Right cardiac atrium (tissue), 5 donors: ENCODE results near the gene FGFR2. TPM values are rescaled to one million over a fixed set of nuclear protein-coding genes. Genes with fewer than 3 reads are reported as not detected.

Source experiments
- ATAC-seq, 2 donors: fragments of 200-7000 bp; cut with Tn5 transposase; one replicate each; pipeline versions ENCODE4 v1.8.0 to v1.9.1; 2020; ENCODE audit warnings: moderate library complexity in 2 of 2, mild to moderate bottlenecking in 1 of 2
- DNase-seq, 3 donors: peaks; one replicate each; pipeline ENCODE4 v3.0.0-alpha.2; 2020
- H3K27ac ChIP-seq: one replicate; pipeline ENCODE4 v1.5.1; 2013; ENCODE audit warnings: mild to moderate bottlenecking, low read length, control low read depth, moderate library complexity
- H3K27me3 ChIP-seq: one replicate; pipeline ENCODE4 v1.6.1; 2013; ENCODE audit not compliant: control insufficient read depth, insufficient read depth
- H3K4me1 ChIP-seq: one replicate; pipeline ENCODE4 v1.6.1; 2013; ENCODE audit warnings: low read length; ENCODE audit not compliant: control insufficient read depth, insufficient read depth
- H3K4me3 ChIP-seq: one replicate; pipeline ENCODE4 v1.5.1; 2013; ENCODE audit warnings: low read length, control low read depth
- H3K9me3 ChIP-seq: one replicate; pipeline ENCODE4 v1.6.1; 2013; ENCODE audit warnings: low read length; ENCODE audit not compliant: control insufficient read depth
- WGBS: extraction: QIAGEN DNeasy Blood & Tissue Kit; methylation state at CpG from one replicate; pipeline ENCODE4 v1.1.7; 2013; 5-methylcytosine and 5-hydroxymethylcytosine counted together
- intact Hi-C, 4 donors: fragments of 100-400 bp; cut with DNase I; formaldehyde crosslinking; loops; one replicate each; pipeline versions ENCODE4 v1.11.0 to v1.14.0; 2022 to 2023
- polyA plus RNA-seq: library from polyadenylated mRNA; stranded (reverse); fragments of 200-250 nt; gene quantifications from one replicate; pipeline ENCODE4 v1.2.3, GENCODE V29; 2013
- total RNA-seq, 4 donors: library from RNA; stranded (reverse); fragmentation: NEBNext Ultra II Directional; extraction: Animal tissue kit (Norgen Biotek cat#: 25700); gene quantifications; one replicate each; pipeline ENCODE4 v1.2.1, GENCODE V29; 2021
- donor health status: healthy with polysubstance abuse.
- donor health status: DM: no; HTN: yes; CAD: no.
- donor health status: DM: no; HTN: no; CAD: no.
- donor health status: DM: no; HTN: yes; CAD: no; lungs with severe emphysema.
- donor health status: DM: yes; HTN: yes; CAD: no.

FGFR2 gene
- total and polyA plus RNA-seq, 5 donors, result 4.0 to 20.4 (median 5.8) TPM

GRCh38 chr10:121610798-121611323 is 12.6 kb upstream of the FGFR2 start:
- intact Hi-C loops, result loop anchor here in 3 of 4 donors (5.0 to 10.0 kb wide), 3 partner anchors 121 to 664 kb away; no protein-coding TSS in a partner anchor
- no peak for ATAC-seq
- Histone ChIP-seq H3K9me3 (no peaks in the 10 kb centered on the region), H3K4me3 (no peak overlapping the region), H3K27ac (no peak overlapping the region), H3K27me3 (no peaks in the 10 kb centered on the region), H3K4me1 (no peaks in the 10 kb centered on the region)
- DNase-seq, result no peak
- WGBS, result 82% methylated on average over 7 of the region's 7 CpGs

GRCh38 chr10:121609426-121610380 is 11.5 kb upstream of the FGFR2 start:
- WGBS, result 85% methylated on average over 17 of the region's 17 CpGs
- ATAC-seq (no peak), DNase-seq (no peak)
- Histone ChIP-seq H3K4me3 (no peak overlapping the region), H3K4me1 (no peaks in the 10 kb centered on the region), H3K27me3 (no peaks in the 10 kb centered on the region), H3K27ac (no peak overlapping the region), H3K9me3 (no peaks in the 10 kb centered on the region)
- intact Hi-C loops, result loop anchor here (5.0 to 10.0 kb wide), 4 partner anchors 123 to 662 kb away; no protein-coding TSS in a partner anchor

GRCh38 chr10:121608469-121609190 is 10.4 kb upstream of the FGFR2 start:
- Histone ChIP-seq H3K9me3 (no peaks in the 10 kb centered on the region), H3K27me3 (no peaks in the 10 kb centered on the region), H3K27ac (no peak overlapping the region), H3K4me3 (peak overlapping the region; percentile 34), H3K4me1 (no peaks in the 10 kb centered on the region)
- intact Hi-C loops, result loop anchor here in 3 of 4 donors (5.0 to 10.0 kb wide), 3 partner anchors 126 to 661 kb away; no protein-coding TSS in a partner anchor
- ATAC-seq (peak; percentile 92 to 95), DNase-seq (peak; percentile 55 to 83 (median 79))
- WGBS, result 10% methylated on average over 58 of the region's 59 CpGs

GRCh38 chr10:121607310-121608055 is 9.2 kb upstream of the FGFR2 start:
- ATAC-seq (no peak), DNase-seq (no peak)
- intact Hi-C loops, result loop anchor here in 3 of 4 donors (5.0 to 10.0 kb wide), 3 partner anchors 127 to 660 kb away; no protein-coding TSS in a partner anchor
- Histone ChIP-seq H3K27me3 (no peaks in the 10 kb centered on the region), H3K4me3 (no peak overlapping the region), H3K27ac (no peak overlapping the region), H3K9me3 (no peaks in the 10 kb centered on the region), H3K4me1 (no peaks in the 10 kb centered on the region)
- 90% methylated on average over 11 of the region's 11 CpGs for whole genome bisulfite sequencing

GRCh38 chr10:121605708-121606107 is 7.5 kb upstream of the FGFR2 start:
- ATAC-seq, result no peak
- Histone ChIP-seq H3K4me1 (no peaks in the 10 kb centered on the region), H3K27ac (no peak overlapping the region), H3K9me3 (no peaks in the 10 kb centered on the region), H3K4me3 (no peak overlapping the region), H3K27me3 (no peaks in the 10 kb centered on the region)
- intact Hi-C loops, result loop anchor here in 3 of 4 donors (5.0 to 10.0 kb wide), 3 partner anchors 129 to 658 kb away; no protein-coding TSS in a partner anchor
- no peak for DNase-seq

GRCh38 chr10:121601458-121601857 is 3.2 kb upstream of the FGFR2 start:
- Histone ChIP-seq H3K4me1 (peaks cover 3% of the 10 kb centered on the region), H3K27me3 (no peaks in the 10 kb centered on the region), H3K4me3 (no peak overlapping the region), H3K9me3 (no peaks in the 10 kb centered on the region), H3K27ac (no peak overlapping the region)
- WGBS, result 89% methylated on average over 11 of the region's 11 CpGs
- DNase-seq, result no peak
- no peak for ATAC-seq
- intact Hi-C loops, result loop anchor here in 2 of 4 donors (10.0 kb wide), 2 partner anchors 133 to 527 kb away; no protein-coding TSS in a partner anchor

- peaks cover 3% of the 10 kb centered on the region for H3K4me1 ChIP-seq
- no peak overlapping the region for H3K4me3 ChIP-seq
- no peak for DNase-seq
- ATAC-seq, result no peak
- H3K27ac ChIP-seq, result no peak overlapping the region
- WGBS, result 61% methylated on average over 9 of the region's 9 CpGs
- intact Hi-C loops, result loop anchor here in 2 of 4 donors (10.0 kb wide), 2 partner anchors 134 to 526 kb away; no protein-coding TSS in a partner anchor
- H3K27me3 ChIP-seq, result no peaks in the 10 kb centered on the region
- H3K9me3 ChIP-seq, result no peaks in the 10 kb centered on the region
Measured at GRCh38 chr10:121600611-121601010, 2.4 kb upstream of the FGFR2 start.

GRCh38 chr10:121599947-121600346 is 1.7 kb upstream of the FGFR2 start:
- H3K9me3 ChIP-seq, result no peaks in the 10 kb centered on the region
- H3K4me3 ChIP-seq, result no peak overlapping the region
- WGBS, result 61% methylated on average over 8 of the region's 8 CpGs
- H3K4me1 ChIP-seq, result peaks cover 3% of the 10 kb centered on the region
- intact Hi-C loops, result loop anchor here in 2 of 4 donors (5.0 to 10.0 kb wide), 4 partner anchors 135 to 655 kb away; no protein-coding TSS in a partner anchor
- no peaks in the 10 kb centered on the region for H3K27me3 ChIP-seq
- H3K27ac ChIP-seq, result no peak overlapping the region
- DNase-seq, result no peak
- ATAC-seq, result no peak

- H3K4me3 ChIP-seq, result peak overlapping the region; percentile 44
- no peaks in the 10 kb centered on the region for H3K9me3 ChIP-seq
- peaks cover 3% of the 10 kb centered on the region for H3K4me1 ChIP-seq
- no peaks in the 10 kb centered on the region for H3K27me3 ChIP-seq
- 1% methylated on average over 77 of the region's 77 CpGs for WGBS
- DNase-seq (peak; percentile 28 to 75 (median 66)), ATAC-seq (peak; percentile 10 to 14)
- no peak overlapping the region for H3K27ac ChIP-seq
- intact Hi-C loops, result loop anchor here in 2 of 4 donors (5.0 to 10.0 kb wide), 2 partner anchors 650 to 653 kb away; no protein-coding TSS in a partner anchor
Measured at GRCh38 chr10:121597504-121598262, 561 bp downstream of the FGFR2 start.
